GM19240 (cell line): ENCODE measurements around the gene C1QL4.
"Not testable (repeated sequence)": the region's sequence is repeated elsewhere in the genome, so short reads cannot be mapped to it uniquely, and the experiment has no call there.

Source experiments
- DNase-seq: peaks from one replicate; pipeline ENCODE4 v3.0.0; 2011; ENCODE audit warnings: low spot score; ENCODE audit not compliant: insufficient read length

C1QL4 gene

DNA sequence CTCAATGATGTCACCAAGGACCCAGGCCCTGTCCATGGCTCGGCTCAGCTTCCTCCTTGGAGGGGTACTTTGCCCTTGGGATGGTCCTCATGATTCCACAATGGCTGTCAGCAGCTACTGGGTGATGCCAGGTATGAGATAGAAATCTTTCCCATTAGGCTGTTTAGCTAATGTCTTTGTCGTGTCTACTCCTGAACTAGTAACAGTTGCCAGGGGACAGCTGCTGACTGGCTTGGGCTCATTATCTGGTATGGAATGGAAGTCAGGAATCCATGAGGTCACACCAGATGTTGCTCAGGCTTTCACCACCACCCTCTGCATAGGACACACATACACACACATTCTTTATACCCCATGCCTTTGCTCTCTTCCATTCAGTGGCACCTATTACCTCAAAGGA lies 32.8 kb downstream of the C1QL4 start:
- no peak for DNase-seq

- DNase-seq: no peak
Measured at GRCh38 chr12:49301760-49302159, 35.2 kb downstream of the C1QL4 start.

- no peak for DNase-seq
Measured at GRCh38 chr12:49298160-49298559, 38.8 kb downstream of the C1QL4 start.

- no peak for DNase-seq
Measured at GRCh38 chr12:49297695-49298060, 39.3 kb downstream of the C1QL4 start.

DNA sequence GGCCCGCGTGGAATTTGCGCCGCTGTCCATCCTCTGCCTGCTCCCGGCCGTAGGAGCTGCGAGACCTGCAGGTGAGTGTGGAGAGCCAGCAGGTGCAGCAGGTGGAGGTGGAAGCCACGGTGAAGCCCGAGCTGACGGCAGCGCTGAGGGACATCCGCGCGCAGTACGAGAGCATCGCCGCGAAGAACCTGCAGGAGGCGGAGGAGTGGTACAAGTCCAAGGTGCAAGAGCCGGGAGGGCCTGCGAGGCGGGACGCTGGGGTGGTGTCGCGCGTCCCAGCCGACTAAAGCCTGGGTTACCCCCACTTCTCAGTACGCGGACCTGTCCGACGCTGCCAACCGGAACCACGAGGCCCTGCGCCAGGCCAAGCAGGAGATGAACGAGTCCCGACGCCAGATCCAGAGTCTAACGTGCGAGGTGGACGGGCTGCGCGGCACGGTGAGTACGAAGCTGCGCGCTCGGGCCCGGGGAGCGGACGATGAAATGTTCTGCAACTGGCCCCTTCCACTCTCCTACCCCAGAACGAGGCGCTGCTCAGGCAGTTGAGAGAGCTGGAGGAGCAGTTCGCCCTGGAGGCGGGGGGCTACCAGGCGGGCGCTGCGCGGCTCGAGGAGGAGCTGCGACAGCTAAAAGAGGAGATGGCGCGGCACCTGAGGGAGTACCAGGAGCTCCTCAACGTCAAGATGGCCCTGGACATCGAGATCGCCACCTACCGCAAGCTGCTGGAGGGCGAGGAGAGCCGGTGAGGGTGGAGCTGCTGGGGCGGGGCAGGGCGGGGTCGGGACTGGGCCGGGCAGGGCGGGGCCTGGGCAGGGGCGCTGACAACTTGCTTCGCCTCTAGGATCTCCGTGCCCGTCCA lies 39.9 kb downstream of the C1QL4 start:
- DNase-seq: no peak

GRCh38 chr12:49296034-49296835 lies 40.8 kb downstream of the C1QL4 start:
- peak; percentile 47 for DNase-seq

GRCh38 chr12:49295082-49295936 lies 41.7 kb downstream of the C1QL4 start, which contains the start of gene PRPH:
PRPH (plus strand) TSS chr12:49295147; CDS start chr12:49295201, 54 bp downstream.
- DNase-seq: no peak

DNA sequence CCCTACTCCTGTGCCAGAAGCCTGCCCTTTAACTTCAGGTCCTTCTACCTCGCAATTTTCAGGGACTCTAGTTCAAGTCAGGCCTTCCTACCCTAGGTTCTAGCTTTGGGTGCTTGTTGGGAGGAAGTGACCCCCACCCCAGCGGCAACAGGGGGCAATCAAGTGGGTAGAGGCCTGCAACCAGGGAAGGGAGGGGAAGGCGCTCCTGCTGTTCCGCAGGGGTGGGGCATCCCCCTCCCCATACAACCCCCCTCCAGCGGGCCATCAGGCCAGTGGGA lies 42.2 kb downstream of the C1QL4 start:
- no peak for DNase-seq

DNA sequence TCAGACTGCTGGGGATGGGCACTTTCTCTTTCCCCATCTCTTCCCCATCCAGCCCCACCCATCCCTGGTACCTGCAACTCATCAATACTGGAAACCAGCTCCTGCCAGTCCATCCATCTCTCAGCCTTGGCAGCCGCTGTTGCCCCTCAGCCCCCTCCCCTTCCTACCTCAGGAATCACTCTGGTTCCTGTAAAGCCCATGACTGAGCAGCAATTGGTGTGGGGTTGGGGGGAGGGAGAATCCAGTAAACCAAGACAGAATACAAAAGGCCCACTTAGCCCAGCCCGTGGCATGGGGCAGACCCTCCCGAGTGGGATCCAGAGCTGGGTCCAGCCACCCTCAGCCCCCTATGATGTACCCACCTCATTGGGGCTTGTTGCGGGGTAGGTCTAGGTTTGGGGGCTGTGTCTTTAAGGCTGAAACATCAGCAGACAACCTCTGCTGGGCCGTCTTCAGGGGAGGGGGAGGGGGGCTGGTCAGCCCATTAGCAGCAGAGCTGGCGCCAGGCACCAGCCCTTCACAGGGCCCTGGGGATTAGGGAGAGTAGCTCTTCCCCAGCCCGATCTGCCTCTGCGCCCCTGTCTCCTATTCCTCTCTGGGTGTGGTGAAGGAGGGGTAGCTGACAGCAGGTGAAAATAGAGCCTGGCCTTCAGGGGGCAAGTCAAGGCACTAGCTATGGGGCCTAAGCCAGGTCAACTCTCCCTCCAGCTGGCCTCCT lies 42.7 kb downstream of the C1QL4 start:
- DNase-seq: no peak

DNA sequence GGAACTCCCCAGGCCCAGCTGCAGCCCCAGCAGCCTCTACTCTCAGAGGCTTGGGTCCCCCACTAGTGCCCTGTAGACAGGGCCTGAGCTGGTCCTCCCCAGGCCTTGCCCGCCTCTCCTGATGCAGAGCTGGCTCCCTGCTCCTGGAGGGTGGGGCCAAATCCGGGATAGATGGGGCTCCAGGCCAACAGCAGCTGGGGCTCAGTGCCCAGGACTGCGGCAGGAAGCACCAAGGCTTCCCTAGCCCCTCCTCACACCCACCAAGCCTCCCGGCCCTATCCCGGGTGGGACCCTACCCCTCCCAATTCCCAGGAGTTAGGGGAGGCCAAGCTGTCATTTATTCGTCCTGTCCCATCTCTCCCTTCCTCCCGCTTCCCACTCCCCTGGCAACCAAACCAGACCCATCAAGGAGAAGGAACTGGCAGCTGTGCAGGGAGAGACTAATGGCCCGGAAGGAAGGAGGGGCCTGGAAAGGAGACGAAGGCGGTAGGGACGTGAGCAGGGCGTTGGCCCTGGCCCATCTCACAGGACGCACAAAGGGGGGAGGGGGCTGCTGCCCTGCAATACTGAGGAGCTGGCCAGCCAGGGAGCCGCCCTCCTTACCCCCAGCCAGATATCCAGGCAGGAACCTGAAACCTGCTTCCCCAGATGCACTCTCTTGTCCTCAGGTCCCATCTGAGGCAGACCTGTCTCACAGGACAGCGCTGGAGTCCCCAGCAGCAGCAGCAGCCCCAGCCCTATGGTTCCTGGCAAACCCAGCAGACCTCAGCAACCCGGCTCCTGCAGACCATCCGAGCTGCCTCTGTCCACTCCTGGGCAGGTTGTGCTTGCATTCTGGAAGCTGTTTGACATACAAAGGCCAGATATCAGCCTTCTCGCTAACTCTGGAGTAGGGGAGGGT lies 43.7 kb downstream of the C1QL4 start:
- DNase-seq: no peak

DNA sequence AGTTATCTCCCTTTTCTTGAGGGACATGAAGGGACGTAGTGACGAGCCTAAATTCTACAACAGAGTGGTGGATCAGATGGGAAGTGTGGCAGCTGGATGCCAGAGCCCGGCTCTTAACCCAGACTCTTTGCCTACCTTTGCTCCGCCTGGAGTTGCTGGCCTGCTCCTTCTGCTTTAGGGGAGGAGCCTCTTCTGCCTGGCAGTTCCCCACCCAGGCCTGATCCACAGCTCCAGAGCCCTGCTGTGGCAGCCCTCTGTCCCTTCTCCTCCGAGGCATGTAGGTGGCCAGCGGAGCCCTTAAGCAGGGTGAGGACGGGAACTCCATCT lies 44.3 kb downstream of the C1QL4 start:
- DNase-seq: no peak

DNA sequence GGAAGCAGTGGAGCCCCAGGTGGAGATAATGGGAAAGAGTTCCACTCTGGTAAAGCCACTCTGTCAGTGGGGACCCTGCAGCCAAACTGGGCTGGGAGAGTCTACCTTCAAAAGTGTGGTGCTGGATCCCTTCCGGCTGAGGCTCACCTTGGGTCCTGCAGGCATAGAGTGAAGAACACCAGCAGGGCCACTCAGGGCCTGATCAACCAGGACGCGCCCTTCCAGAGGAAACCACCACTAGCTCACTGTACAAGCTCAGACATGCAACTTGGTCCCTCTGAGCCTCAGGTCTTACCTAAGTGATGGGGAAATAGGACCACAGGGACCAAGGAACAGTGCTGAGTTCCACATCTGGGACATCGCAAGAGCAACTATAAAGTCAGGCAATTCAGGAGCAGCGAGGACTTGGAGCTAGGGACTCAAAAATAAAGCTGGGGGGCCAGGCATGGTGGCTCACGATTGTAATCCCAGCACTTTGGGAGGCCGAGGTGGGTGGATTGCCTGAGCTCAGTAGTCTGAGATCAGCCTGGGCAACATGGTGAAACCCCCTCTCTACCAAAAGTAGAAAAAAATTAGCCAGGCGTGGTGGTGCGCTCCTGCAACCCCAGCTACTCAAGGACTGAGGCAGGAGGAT lies 47.9 kb downstream of the C1QL4 start:
- DNase-seq: no peak

- DNase-seq: peak; percentile 70
Measured at GRCh38 chr12:49288412-49288853, 48.6 kb downstream of the C1QL4 start.

- DNase-seq: no peak
Measured at GRCh38 chr12:49287876-49288275, 49.1 kb downstream of the C1QL4 start.

DNA sequence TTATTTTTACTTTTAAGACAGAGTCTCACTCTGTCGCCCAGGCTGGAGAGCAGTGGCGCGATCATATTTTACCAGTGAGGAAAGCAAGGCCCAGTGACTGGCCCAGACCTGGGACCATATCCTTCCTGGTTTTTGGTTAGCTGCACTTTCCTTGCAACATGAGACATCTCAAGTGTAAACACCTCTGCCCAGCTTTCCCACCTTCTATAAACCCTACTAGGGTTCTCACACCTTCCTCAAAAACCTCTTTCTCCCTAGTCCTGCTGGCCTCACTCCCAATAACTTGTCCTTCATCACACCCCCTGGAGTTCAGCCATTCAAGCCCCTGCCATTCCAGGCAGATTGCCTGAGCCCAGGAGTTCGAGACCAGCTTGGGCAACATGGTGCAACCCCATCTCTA lies 52.3 kb downstream of the C1QL4 start:
- DNase-seq: no peak

DNA sequence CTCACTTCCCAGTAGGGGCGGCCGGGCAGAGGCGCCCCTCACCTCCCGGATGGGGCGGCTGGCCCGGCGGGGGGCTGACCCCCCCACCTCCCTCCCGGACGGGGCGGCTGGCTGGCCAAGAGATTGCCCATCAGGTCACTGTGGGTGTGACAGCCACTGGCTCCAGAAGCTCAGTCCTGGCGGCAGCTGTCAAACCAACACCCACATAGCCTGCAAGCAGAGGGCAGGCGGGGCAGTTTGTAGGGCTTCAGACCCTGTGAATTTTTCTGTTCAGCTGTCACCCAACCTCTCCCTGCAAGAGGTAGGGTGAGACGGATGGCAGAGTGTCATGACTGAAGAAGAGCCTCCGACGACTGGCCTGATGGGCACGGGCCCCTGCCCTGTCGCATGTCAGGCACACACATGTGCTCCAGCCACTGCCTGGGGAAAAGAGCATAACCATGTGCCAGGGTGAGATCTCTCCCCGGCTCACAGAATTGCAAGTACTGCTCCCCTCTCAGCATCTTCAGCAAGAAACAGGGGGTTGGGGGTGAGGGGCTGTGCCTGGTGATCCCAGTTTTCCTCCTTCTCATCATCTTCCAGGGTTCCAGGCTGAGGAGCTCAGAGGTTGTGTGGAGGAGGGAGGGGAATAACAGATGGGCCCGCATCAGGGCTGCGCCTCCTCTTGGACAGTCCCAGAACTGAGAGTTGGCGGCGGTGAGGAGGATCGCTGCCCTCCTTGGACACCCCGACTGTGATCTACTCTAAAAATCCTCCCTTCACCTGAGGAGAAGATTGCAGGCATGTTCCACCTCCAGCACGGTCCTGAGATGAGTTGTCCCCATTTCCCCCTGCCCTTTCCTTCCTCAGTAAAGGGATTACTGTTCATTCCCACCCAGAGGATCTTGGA lies 53.2 kb downstream of the C1QL4 start:
- DNase-seq: no peak

GRCh38 chr12:49282740-49283375 lies 54.1 kb downstream of the C1QL4 start:
- DNase-seq: not testable (repeated sequence)
